ENCODE data around the gene AKR1B1. TPM values are rescaled to one million over a fixed set of nuclear protein-coding genes. Genes with fewer than 3 reads are reported as not detected.

AKR1B1 gene
- total RNA-seq, 1 experiment from 2014 or later: 103 TPM

GRCh38 chr7:134448356-134449229, 10.3 kb downstream of the AKR1B1 start:
- no peak overlapping the region for H3K4me3 ChIP-seq
- H3K27ac ChIP-seq: peak overlapping the region; percentile 62
- no peaks in the 10 kb centered on the region for H3K27me3 ChIP-seq (replicated peaks)
- DNase-seq (ENCODE audit: low read depth in 1 of 2, low spot score in 2 of 2): peak; percentile 55 to 66
- H3K9me3 ChIP-seq (replicated peaks): no peaks in the 10 kb centered on the region
- peaks cover 91% of the 10 kb centered on the region for H3K36me3 ChIP-seq
- H3K4me1 ChIP-seq (replicated peaks): peaks cover 22% of the 10 kb centered on the region

GRCh38 chr7:134447383-134447782, 11.5 kb downstream of the AKR1B1 start:
- Histone ChIP-seq H3K27me3 (replicated peaks) (no peaks in the 10 kb centered on the region), H3K27ac (no peak overlapping the region), H3K4me3 (no peak overlapping the region), H3K9me3 (replicated peaks) (no peaks in the 10 kb centered on the region), H3K4me1 (replicated peaks) (peaks cover 22% of the 10 kb centered on the region), H3K36me3 (peaks cover 93% of the 10 kb centered on the region)
- DNase-seq (ENCODE audit: low read depth in 1 of 2, low spot score in 2 of 2): no peak

- peaks cover 94% of the 10 kb centered on the region for H3K36me3 ChIP-seq
- no peaks in the 10 kb centered on the region for H3K27me3 ChIP-seq (replicated peaks)
- peaks cover 22% of the 10 kb centered on the region for H3K4me1 ChIP-seq (replicated peaks)
- no peaks in the 10 kb centered on the region for H3K9me3 ChIP-seq (replicated peaks)
- no peak for DNase-seq (ENCODE audit: low read depth in 1 of 2, low spot score in 2 of 2)
- H3K27ac ChIP-seq: no peak overlapping the region
- H3K4me3 ChIP-seq: no peak overlapping the region
These were observed 12.0 kb downstream of the AKR1B1 start for GRCh38 chr7:134446923-134447322.

GRCh38 chr7:134446446-134446845, 12.5 kb downstream of the AKR1B1 start:
- peaks cover 94% of the 10 kb centered on the region for H3K36me3 ChIP-seq
- H3K4me1 ChIP-seq (replicated peaks): peaks cover 22% of the 10 kb centered on the region

GRCh38 chr7:134444961-134445315, 14.0 kb downstream of the AKR1B1 start:
- Histone ChIP-seq H3K4me1 (replicated peaks) (peaks cover 20% of the 10 kb centered on the region), H3K27me3 (replicated peaks) (no peaks in the 10 kb centered on the region), H3K9me3 (replicated peaks) (no peaks in the 10 kb centered on the region), H3K27ac (no peak overlapping the region), H3K4me3 (no peak overlapping the region), H3K36me3 (peaks cover 89% of the 10 kb centered on the region)
- no peak for DNase-seq (ENCODE audit: low read depth in 1 of 2, low spot score in 2 of 2)

More at GRCh38 chr7:134446446-134446845, 12.5 kb downstream of the AKR1B1 start:
- H3K9me3 ChIP-seq (replicated peaks): no peaks in the 10 kb centered on the region
- DNase-seq (ENCODE audit: low read depth in 1 of 2, low spot score in 2 of 2): no peak
- no peak overlapping the region for H3K4me3 ChIP-seq
- no peaks in the 10 kb centered on the region for H3K27me3 ChIP-seq (replicated peaks)
- no peak overlapping the region for H3K27ac ChIP-seq

GRCh38 chr7:134444198-134444960, 14.5 kb downstream of the AKR1B1 start:
- Histone ChIP-seq H3K36me3 (peaks cover 85% of the 10 kb centered on the region), H3K27ac (no peak overlapping the region)

GRCh38 chr7:134443396-134444070, 15.4 kb downstream of the AKR1B1 start:
- no peak for DNase-seq (ENCODE audit: low read depth in 1 of 2, low spot score in 2 of 2)
- no peaks in the 10 kb centered on the region; the same call in 1 of the 2 replicates for H3K9me3 ChIP-seq (replicated peaks)
- H3K36me3 ChIP-seq: peaks cover 77% of the 10 kb centered on the region
- no peak overlapping the region for H3K4me3 ChIP-seq
- H3K4me1 ChIP-seq (replicated peaks): peaks cover 6% of the 10 kb centered on the region
- no peaks in the 10 kb centered on the region for H3K27me3 ChIP-seq (replicated peaks)
- H3K27ac ChIP-seq: no peak overlapping the region

More at GRCh38 chr7:134444198-134444960, 14.5 kb downstream of the AKR1B1 start:
- peak in 1 of 2 experiments; percentile 31 for DNase-seq (ENCODE audit: low read depth in 1 of 2, low spot score in 2 of 2)
- Histone ChIP-seq H3K27me3 (replicated peaks) (no peaks in the 10 kb centered on the region), H3K4me1 (replicated peaks) (peaks cover 14% of the 10 kb centered on the region), H3K9me3 (replicated peaks) (no peaks in the 10 kb centered on the region), H3K4me3 (no peak overlapping the region)

- Histone ChIP-seq H3K27me3 (replicated peaks) (no peaks in the 10 kb centered on the region), H3K36me3 (peaks cover 70% of the 10 kb centered on the region), H3K9me3 (replicated peaks) (no peaks in the 10 kb centered on the region; the same call in none of the 2 replicates), H3K4me1 (replicated peaks) (no peaks in the 10 kb centered on the region), H3K27ac (no peak overlapping the region), H3K4me3 (no peak overlapping the region)
- DNase-seq (ENCODE audit: low read depth in 1 of 2, low spot score in 2 of 2): no peak
These were observed 16.3 kb downstream of the AKR1B1 start for GRCh38 chr7:134442441-134443220.

GRCh38 chr7:134441264-134441663, 17.6 kb downstream of the AKR1B1 start:
- Histone ChIP-seq H3K36me3 (peaks cover 58% of the 10 kb centered on the region), H3K27ac (no peak overlapping the region), H3K9me3 (replicated peaks) (no peaks in the 10 kb centered on the region; the same call in none of the 2 replicates), H3K4me3 (no peak overlapping the region), H3K4me1 (replicated peaks) (no peaks in the 10 kb centered on the region), H3K27me3 (replicated peaks) (no peaks in the 10 kb centered on the region)
- DNase-seq (ENCODE audit: low read depth in 1 of 2, low spot score in 2 of 2): no peak

- Histone ChIP-seq H3K36me3 (peaks cover 51% of the 10 kb centered on the region), H3K27ac (no peak overlapping the region), H3K4me1 (replicated peaks) (no peaks in the 10 kb centered on the region), H3K27me3 (replicated peaks) (no peaks in the 10 kb centered on the region), H3K4me3 (no peak overlapping the region), H3K9me3 (replicated peaks) (no peaks in the 10 kb centered on the region; the same call in none of the 2 replicates)
- DNase-seq (ENCODE audit: low read depth in 1 of 2, low spot score in 2 of 2): no peak
These were observed 18.4 kb downstream of the AKR1B1 start for GRCh38 chr7:134440476-134440875.

GRCh38 chr7:134440067-134440466, 18.8 kb downstream of the AKR1B1 start:
- no peak overlapping the region for H3K27ac ChIP-seq
- DNase-seq (ENCODE audit: low read depth in 1 of 2, low spot score in 2 of 2): no peak
- peaks cover 47% of the 10 kb centered on the region for H3K36me3 ChIP-seq
- H3K4me1 ChIP-seq (replicated peaks): no peaks in the 10 kb centered on the region
- H3K4me3 ChIP-seq: no peak overlapping the region
- no peaks in the 10 kb centered on the region; the same call in none of the 2 replicates for H3K9me3 ChIP-seq (replicated peaks)
- no peaks in the 10 kb centered on the region for H3K27me3 ChIP-seq (replicated peaks)

GRCh38 chr7:134438946-134439345, 20.0 kb downstream of the AKR1B1 start:
- DNase-seq (ENCODE audit: low read depth in 1 of 2, low spot score in 2 of 2): no peak
- H3K27me3 ChIP-seq (replicated peaks): no peaks in the 10 kb centered on the region
- no peaks in the 10 kb centered on the region for H3K4me1 ChIP-seq (replicated peaks)
- no peak overlapping the region for H3K4me3 ChIP-seq
- H3K27ac ChIP-seq: no peak overlapping the region
- peaks cover 36% of the 10 kb centered on the region for H3K36me3 ChIP-seq
- H3K9me3 ChIP-seq (replicated peaks): no peaks in the 10 kb centered on the region; the same call in none of the 2 replicates
